ENCODE measurements around the gene TAS2R40. TPM values are rescaled to one million over a fixed set of nuclear protein-coding genes. Genes with fewer than 3 reads are reported as not detected.
A peak's percentile ranks its signal among the peaks of the same experiment; 100 is the strongest.

The TAS2R40 gene
- polyA plus RNA-seq, 6 donors from 2014 or later: not detected

DNA sequence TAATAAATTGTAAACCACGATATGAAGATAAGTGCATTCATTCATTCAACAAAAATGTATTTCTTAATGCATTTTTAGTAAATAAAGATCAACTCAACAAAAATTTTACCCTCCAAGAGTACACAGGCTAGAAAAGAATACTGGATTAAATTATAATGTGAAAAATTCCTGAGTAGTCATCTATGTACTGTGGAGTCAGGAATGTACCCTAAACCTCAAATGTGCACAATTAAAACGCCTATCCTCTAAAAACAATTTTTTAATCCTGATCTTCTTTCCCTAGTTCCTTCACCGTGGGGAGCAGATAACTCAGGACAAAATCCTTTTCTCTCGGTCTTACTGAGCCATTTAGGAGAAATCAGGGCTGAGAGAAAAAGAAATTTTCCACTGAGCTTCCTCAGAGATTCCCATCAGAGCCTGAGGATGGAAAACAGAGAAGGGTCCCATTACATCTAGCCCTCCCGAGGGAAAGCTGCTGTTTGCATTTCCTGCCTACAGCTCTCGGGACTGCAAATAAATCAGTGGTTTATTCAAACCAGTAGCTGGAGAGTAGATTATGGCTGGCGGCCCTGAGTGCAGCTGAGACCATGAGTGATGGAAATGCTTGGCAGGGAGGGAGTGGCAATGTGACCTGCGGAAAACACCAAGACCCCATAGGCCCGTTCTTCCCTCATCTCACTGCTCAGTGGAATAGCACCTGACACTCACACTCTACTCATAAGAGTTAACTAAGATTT lies 7.4 kb downstream of the TAS2R40 start:
- Mint-ChIP-seq H3K9me3 (peaks cover 0 to 4% (median 0%) of the 10 kb centered on the region in 7 donors), H3K27me3 (no peaks in the 10 kb centered on the region), H3K4me1 (no peaks in the 10 kb centered on the region), H3K4me3 (no peak overlapping the region), H3K27ac (no peak overlapping the region), H3K36me3 (no peaks in the 10 kb centered on the region)
- ATAC-seq (ENCODE audit: low read depth in 2 of 2) (no peak), DNase-seq (no peak)

DNA sequence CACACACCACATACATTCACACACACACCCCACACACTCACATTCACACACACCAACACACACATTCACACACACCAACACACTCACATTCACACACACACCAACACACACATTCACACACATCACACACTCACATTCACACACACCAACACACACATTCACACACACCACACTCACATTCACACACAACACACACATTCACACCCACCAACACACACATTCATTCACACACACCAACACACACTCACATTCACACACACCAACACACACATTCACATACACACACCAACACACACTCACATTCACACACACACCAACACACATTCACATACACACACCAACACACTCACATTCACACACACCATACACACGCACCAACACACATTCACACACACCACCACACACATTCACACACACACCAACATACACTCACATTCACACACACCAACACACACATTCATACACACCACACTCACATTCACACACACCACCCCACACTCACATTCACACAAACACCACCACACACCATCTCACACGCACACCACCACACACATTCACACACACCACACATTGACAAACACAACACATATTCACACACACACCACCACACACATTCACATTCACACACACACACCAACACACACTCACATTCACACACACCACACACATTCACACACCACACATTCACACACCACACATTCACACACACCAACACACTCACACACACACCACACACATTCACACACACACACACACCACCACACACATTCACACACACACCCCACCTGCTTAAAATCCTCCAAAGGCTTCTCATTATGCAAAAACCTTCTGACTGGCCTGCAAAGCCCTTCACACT lies 9.0 kb downstream of the TAS2R40 start:
- Mint-ChIP-seq H3K4me1 (no peaks in the 10 kb centered on the region), H3K27me3 (peaks cover 0 to 8% (median 7%) of the 10 kb centered on the region in 3 donors), H3K36me3 (peaks cover 0 to 7% of the 10 kb centered on the region in 2 donors), H3K4me3 (no peak overlapping the region), H3K27ac (no peak overlapping the region), H3K9me3 (peaks cover 0 to 8% (median 5%) of the 10 kb centered on the region in 7 donors)
- DNase-seq (no peak), ATAC-seq (ENCODE audit: low read depth in 2 of 2) (no peak)

GRCh38 chr7:143233816-143234532 lies 12.1 kb downstream of the TAS2R40 start:
- Mint-ChIP-seq H3K9me3 (peaks cover 12 to 29% (median 21%) of the 10 kb centered on the region in 7 donors), H3K4me3 (no peak overlapping the region), H3K27ac (no peak overlapping the region), H3K36me3 (peaks cover 12 to 23% of the 10 kb centered on the region in 2 donors), H3K4me1 (no peaks in the 10 kb centered on the region), H3K27me3 (peaks cover 3 to 25% (median 19%) of the 10 kb centered on the region in 3 donors)
- DNase-seq (no peak), ATAC-seq (ENCODE audit: low read depth in 2 of 2) (no peak)

DNA sequence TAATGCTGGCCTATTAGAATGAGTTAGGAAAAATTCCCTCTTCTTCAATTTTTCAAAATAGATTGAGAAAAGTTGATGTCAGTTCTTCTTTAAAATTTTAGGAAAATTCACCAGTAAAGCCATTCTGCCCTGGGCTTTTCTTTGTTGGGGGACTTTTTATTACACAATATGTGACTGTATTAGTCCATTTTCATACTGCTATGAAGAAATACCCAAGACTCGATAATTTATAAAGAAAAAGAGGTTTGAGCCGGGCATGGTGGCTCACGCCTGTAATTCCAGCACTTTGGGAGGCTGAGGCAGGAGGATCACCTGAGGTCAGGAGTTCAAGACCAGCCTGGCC lies 12.7 kb downstream of the TAS2R40 start:
- H3K27ac Mint-ChIP-seq: peak overlapping the region in 1 of 6 donors; percentile 29
- H3K4me3 Mint-ChIP-seq: no peak overlapping the region
- peaks cover 5 to 25% (median 19%) of the 10 kb centered on the region in 3 donors for H3K27me3 Mint-ChIP-seq
- no peak for ATAC-seq (ENCODE audit: low read depth in 2 of 2)
- peaks cover 12 to 29% (median 21%) of the 10 kb centered on the region in 7 donors for H3K9me3 Mint-ChIP-seq
- no peak for DNase-seq
- peaks cover 12 to 23% of the 10 kb centered on the region in 2 donors for H3K36me3 Mint-ChIP-seq
- H3K4me1 Mint-ChIP-seq: no peaks in the 10 kb centered on the region

DNA sequence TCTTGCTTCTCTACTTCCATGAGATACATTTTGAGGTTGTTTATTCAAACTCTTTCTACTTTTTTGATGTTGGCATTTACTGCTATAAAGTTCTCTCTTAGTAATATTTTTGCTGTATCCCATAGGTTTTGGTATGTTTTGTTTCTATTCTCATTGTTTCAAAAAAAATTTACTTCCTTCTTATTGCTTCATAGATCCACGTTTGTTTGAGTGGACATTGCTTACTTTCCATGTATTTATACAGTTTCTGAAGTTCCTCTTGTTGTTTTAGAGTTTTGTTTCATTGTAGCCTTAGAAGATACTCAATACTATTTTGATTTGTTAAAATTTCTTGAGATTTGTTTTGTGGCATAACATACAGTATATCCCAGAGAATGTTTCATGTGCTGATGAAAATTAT lies 13.7 kb downstream of the TAS2R40 start:
- H3K27me3 Mint-ChIP-seq: peaks cover 5 to 25% (median 19%) of the 10 kb centered on the region in 3 donors
- H3K9me3 Mint-ChIP-seq: peaks cover 12 to 29% (median 21%) of the 10 kb centered on the region in 7 donors
- no peak overlapping the region for H3K4me3 Mint-ChIP-seq
- peaks cover 0 to under 1% (median 0%) of the 10 kb centered on the region in 3 donors for H3K4me1 Mint-ChIP-seq
- no peak for ATAC-seq (ENCODE audit: low read depth in 2 of 2)
- H3K36me3 Mint-ChIP-seq: peaks cover 12 to 23% of the 10 kb centered on the region in 2 donors
- DNase-seq: no peak
- H3K27ac Mint-ChIP-seq: no peak overlapping the region

DNA sequence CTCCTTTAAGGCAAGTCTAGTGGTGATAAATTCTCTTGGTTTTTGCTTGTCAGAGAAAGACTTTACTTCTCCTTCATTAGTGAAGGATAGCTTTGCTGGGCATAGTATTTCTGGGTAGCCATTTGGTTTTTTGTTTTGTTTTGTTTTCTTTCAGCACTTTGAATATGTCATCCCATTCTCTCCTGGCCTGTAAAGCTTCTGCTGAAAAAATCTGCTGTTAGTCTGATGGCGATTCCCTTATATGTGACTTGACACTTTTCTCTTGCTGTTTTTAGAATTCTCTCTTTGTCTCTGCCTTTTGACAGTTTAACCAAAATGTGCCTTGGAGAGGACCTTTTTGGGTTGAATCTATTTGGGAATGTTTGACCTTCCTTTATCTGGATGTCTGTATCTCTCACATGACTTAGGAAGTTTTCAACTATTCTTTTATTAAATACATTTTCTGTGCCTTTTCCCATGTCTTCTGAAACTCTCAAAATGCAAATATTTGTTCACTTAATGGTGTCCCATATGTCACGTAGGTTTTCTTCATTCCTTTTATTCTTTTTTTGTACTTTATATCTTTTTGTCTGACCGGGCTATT lies 14.7 kb downstream of the TAS2R40 start:
- ATAC-seq (ENCODE audit: low read depth in 2 of 2): no peak
- no peak for DNase-seq
- peaks cover 0 to 3% (median 0%) of the 10 kb centered on the region in 3 donors for H3K4me1 Mint-ChIP-seq
- H3K9me3 Mint-ChIP-seq: peaks cover 12 to 29% (median 21%) of the 10 kb centered on the region in 7 donors
- H3K27me3 Mint-ChIP-seq: peaks cover 5 to 25% (median 19%) of the 10 kb centered on the region in 3 donors
- H3K4me3 Mint-ChIP-seq: no peak overlapping the region
- peaks cover 12 to 23% of the 10 kb centered on the region in 2 donors for H3K36me3 Mint-ChIP-seq
- H3K27ac Mint-ChIP-seq: no peak overlapping the region

DNA sequence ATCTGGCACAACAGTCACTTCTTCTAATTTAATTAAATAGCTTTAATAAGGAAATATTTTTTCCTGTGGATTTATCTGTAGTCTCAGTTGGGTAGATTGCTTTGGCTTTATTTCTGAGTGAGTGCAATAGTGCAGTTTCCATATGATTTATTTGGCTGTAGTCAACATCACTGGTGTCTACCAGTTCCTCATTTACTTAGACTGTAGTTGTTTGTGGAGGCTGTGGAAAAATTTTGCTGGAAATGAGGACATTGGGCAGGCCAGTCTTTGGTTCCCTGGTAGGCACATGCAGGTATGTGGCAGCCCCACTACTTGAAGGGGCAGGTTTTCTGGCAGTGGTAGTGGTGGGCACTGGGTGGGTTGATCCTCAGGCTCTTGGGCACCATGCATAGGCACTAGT lies 15.5 kb downstream of the TAS2R40 start:
- DNase-seq (no peak), ATAC-seq (ENCODE audit: low read depth in 2 of 2) (no peak)
- H3K9me3 Mint-ChIP-seq: peaks cover 12 to 29% (median 21%) of the 10 kb centered on the region in 7 donors
- peaks cover 0 to 3% (median 0%) of the 10 kb centered on the region in 3 donors for H3K4me1 Mint-ChIP-seq
- peaks cover 12 to 23% of the 10 kb centered on the region in 2 donors for H3K36me3 Mint-ChIP-seq
- H3K27me3 Mint-ChIP-seq: peaks cover 5 to 32% (median 26%) of the 10 kb centered on the region in 3 donors
- no peak overlapping the region for H3K27ac Mint-ChIP-seq
- H3K4me3 Mint-ChIP-seq: peak overlapping the region in 1 of 8 donors; percentile 7

- Mint-ChIP-seq H3K36me3 (peaks cover 12 to 23% of the 10 kb centered on the region in 2 donors), H3K4me1 (peaks cover 0 to 3% (median 0%) of the 10 kb centered on the region in 3 donors), H3K9me3 (peaks cover 12 to 28% (median 21%) of the 10 kb centered on the region in 7 donors), H3K4me3 (no peak overlapping the region), H3K27ac (no peak overlapping the region), H3K27me3 (peaks cover 5 to 33% (median 26%) of the 10 kb centered on the region in 3 donors)
- no peak for DNase-seq
- ATAC-seq (ENCODE audit: low read depth in 2 of 2): no peak
Observed at GRCh38 chr7:143238289-143238980, 16.6 kb downstream of the TAS2R40 start.

- H3K4me3 Mint-ChIP-seq: no peak overlapping the region
- H3K9me3 Mint-ChIP-seq: peaks cover 12 to 28% (median 21%) of the 10 kb centered on the region in 7 donors
- peaks cover 12 to 23% of the 10 kb centered on the region in 2 donors for H3K36me3 Mint-ChIP-seq
- DNase-seq: no peak
- H3K4me1 Mint-ChIP-seq: peaks cover 0 to 3% (median 0%) of the 10 kb centered on the region in 3 donors
- ATAC-seq (ENCODE audit: low read depth in 2 of 2): no peak
- H3K27ac Mint-ChIP-seq: no peak overlapping the region
- H3K27me3 Mint-ChIP-seq: peaks cover 5 to 33% (median 26%) of the 10 kb centered on the region in 3 donors
Observed at GRCh38 chr7:143239813-143240212, 18.0 kb downstream of the TAS2R40 start.

DNA sequence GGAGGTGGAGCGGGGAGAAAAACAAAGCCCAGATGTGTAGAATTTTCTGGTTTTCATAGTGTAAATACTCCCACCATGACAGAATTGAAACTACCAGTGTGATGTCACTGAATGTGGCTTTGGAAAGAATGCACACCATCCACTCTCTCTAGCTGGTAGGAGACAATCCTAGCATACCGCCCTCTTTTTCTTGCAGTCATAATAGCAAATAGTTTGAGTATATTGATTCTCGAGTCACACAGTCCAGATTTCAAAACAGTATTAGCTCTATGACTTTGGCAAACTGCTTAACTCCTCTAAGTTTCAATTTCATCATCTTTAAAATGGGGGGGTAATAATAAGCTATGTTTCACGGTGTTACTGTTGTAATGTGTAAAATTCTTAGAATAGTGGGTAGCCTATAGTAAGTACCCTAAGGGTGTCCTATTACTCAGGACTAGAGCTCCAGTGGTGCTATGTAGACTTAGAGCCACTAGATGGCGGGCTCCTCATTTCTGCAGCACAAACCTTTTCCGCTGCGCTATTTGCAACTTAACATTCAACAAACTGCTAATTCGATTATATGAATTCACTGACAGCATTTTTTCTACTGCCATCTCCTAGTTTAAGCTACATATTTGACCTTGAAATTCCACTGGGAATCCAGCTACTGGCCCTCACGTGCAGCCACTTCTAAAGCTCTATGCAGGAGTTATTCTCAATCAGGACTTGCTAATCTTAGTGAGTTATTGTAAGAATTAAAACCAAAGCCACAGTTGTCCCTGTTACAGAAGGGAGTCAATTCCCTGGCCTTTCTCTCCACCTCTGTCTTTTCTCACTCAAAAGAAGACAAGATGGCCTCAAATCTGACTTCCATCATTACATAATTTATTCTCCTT lies 18.7 kb downstream of the TAS2R40 start:
- peaks cover 12 to 25% (median 20%) of the 10 kb centered on the region in 7 donors for H3K9me3 Mint-ChIP-seq
- peak overlapping the region in 1 of 8 donors; percentile 18 for H3K4me3 Mint-ChIP-seq
- ATAC-seq (ENCODE audit: low read depth in 2 of 2): peak; percentile 89 to 95
- H3K4me1 Mint-ChIP-seq: peaks cover 0 to 5% (median 4%) of the 10 kb centered on the region in 3 donors
- DNase-seq: peak; percentile 58
- peaks cover 5 to 29% (median 21%) of the 10 kb centered on the region in 3 donors for H3K27me3 Mint-ChIP-seq
- peaks cover 12 to 19% of the 10 kb centered on the region in 2 donors for H3K36me3 Mint-ChIP-seq
- H3K27ac Mint-ChIP-seq: no peak overlapping the region

DNA sequence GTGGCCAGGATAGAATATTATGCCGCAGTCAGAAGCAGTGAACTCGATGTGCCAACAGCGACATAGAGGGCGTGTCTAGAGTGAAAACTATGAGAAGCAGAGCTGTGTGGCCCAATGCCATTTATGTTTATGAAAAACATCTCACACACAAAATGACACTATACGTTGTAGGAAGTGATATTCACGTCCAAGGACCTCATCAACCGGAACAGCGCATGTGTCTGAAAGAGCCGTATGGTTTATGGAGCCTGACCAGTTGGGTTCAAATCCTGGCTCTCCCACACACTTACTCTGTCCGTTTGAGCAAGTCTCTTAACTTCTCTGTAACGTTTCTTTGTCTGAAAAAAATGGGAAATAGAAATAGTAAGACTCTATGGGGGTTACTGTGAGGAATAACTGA lies 20.5 kb downstream of the TAS2R40 start:
- no peak for ATAC-seq (ENCODE audit: low read depth in 2 of 2)
- Mint-ChIP-seq H3K4me3 (no peak overlapping the region), H3K4me1 (peaks cover 7 to 14% (median 13%) of the 10 kb centered on the region in 3 donors), H3K9me3 (peaks cover 0 to 7% (median 4%) of the 10 kb centered on the region in 7 donors), H3K27me3 (peaks cover 8 to 11% (median 9%) of the 10 kb centered on the region in 3 donors), H3K27ac (peak overlapping the region in 1 of 6 donors; percentile 3), H3K36me3 (peaks cover under 1 to 1% of the 10 kb centered on the region in 2 donors)
- no peak for DNase-seq
